ENCODE results near the gene B4GALT6. TPM values are rescaled to one million over a fixed set of nuclear protein-coding genes. Genes with fewer than 3 reads are reported as not detected.

B4GALT6 gene
- total RNA-seq, 4 donors from 2014 or later, result 1.7 to 4.2 (median 2.5) TPM

GRCh38 chr18:31679133-31679742, 5.1 kb downstream of the B4GALT6 start:
- TF ChIP-seq, protein P1, sequence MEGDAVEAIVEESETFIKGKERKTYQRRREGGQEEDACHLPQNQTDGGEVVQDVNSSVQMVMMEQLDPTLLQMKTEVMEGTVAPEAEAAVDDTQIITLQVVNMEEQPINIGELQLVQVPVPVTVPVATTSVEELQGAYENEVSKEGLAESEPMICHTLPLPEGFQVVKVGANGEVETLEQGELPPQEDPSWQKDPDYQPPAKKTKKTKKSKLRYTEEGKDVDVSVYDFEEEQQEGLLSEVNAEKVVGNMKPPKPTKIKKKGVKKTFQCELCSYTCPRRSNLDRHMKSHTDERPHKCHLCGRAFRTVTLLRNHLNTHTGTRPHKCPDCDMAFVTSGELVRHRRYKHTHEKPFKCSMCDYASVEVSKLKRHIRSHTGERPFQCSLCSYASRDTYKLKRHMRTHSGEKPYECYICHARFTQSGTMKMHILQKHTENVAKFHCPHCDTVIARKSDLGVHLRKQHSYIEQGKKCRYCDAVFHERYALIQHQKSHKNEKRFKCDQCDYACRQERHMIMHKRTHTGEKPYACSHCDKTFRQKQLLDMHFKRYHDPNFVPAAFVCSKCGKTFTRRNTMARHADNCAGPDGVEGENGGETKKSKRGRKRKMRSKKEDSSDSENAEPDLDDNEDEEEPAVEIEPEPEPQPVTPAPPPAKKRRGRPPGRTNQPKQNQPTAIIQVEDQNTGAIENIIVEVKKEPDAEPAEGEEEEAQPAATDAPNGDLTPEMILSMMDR (IDR thresholded peaks at IDR 0.05; ENCODE audit: low read depth), result no peak

DNA sequence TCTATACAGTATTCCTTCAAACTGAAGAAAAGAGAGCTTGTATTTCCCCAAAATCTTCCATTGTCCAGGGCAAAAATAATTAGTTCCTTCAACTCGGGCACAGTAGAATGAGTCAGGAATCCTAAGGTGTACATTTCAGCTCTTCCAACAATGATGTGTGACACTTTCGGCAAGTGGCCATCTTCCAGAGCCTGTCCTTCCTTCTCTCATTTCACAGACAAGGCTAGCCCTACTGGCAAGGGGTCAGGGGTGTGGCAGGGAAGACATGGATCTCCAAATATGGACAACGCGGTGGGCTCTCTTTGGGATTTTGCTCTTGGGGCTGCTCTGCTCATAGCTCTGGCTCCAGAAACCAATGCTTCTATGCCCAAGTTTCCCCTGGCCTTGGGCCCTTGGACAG, 6.0 kb downstream of the B4GALT6 start:
- TF ChIP-seq, protein P1 (IDR thresholded peaks at IDR 0.05; ENCODE audit: low read depth), result no peak

DNA sequence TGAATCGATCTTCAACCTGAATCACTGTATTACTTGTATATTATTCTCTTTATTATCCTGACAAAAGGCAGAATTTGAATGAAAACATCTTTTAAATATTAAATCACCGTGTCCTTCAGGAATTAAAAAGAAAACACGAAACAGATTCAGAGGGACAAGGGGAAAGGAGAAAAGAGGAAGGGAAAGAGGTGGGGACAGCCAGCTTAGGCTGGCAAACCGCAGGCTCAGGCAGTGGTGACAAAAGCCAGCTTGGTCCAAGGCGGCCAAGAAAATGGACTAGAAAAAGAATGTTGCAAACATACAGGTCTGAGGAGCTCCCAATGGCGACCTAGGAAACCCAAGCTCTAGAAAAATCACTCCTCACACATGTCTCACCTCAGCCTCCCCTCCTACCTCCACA, 6.8 kb downstream of the B4GALT6 start:
- TF ChIP-seq, protein P1 (IDR thresholded peaks at IDR 0.05; ENCODE audit: low read depth), result no peak

GRCh38 chr18:31675404-31675803, 9.0 kb downstream of the B4GALT6 start:
- TF ChIP-seq, protein P1 (IDR thresholded peaks at IDR 0.05; ENCODE audit: low read depth), result no peak

DNA sequence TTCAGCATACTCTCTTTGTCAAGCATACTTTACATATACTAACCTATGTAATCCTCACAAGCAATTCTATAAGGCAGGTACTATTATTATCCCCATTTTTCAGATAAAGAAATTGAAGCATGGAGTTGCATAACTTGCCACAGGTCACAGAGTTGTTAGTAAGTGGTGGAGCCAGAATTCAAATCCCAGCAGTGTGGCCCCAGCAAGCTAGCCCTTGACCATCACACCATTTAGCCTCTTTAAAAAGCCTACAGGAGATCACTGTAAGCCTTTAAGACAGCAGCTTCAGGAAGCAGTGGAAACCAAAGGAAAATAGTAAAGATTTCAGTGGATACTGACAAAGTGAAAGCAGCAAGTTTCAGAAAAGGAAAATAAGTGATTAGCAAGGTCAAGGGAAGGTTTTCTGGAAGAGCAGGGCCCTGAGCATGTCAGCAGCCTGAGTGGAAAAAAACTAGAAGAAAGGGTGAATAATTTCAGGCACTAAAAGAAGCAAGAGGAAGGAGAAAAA, 11.7 kb downstream of the B4GALT6 start:
- TF ChIP-seq, protein P1 (IDR thresholded peaks at IDR 0.05; ENCODE audit: low read depth), result no peak

DNA sequence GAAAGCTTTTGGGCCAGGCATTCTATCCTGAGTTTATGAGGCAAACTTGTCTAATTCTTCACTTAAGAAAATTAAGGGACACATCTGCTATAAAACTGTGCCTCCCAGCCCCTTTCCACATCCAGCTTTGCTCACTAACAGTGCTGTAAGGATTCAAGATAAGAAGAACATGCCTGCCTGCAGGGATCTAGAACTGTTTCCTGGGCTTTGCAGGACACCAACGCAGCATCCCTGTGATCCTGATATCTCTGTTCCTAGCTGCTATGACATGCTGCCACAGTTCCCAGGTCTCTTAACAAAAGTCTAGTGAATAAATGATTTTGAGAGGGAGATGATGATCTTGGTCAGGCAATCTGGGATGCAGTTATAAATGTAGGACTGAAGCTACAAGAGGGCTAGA, 12.4 kb downstream of the B4GALT6 start:
- TF ChIP-seq, protein P1 (IDR thresholded peaks at IDR 0.05; ENCODE audit: low read depth), result no peak

GRCh38 chr18:31669541-31669940, 14.8 kb downstream of the B4GALT6 start:
- TF ChIP-seq, protein P1 (IDR thresholded peaks at IDR 0.05; ENCODE audit: low read depth), result no peak
